PFSK-1 (cell line): ENCODE data around the gene LIF.

Experiments
- FOXP2 ChIP-seq: optimal IDR thresholded peaks from 2 replicates; pipeline ENCODE3; 2011; ENCODE audit warnings: borderline replicate concordance, control low read depth, inconsistent platforms; ENCODE audit not compliant: insufficient read depth; ENCODE audit errors: extremely low read length, extremely low read depth
- POLR2AphosphoS5 ChIP-seq: IDR thresholded peaks from 2 replicates; pipeline ENCODE4 v1.6.1; 2012; ENCODE audit warnings: low read depth, mild to moderate bottlenecking, control low read depth, low read length, moderate library complexity
- REST ChIP-seq, 2 experiments: IDR thresholded peaks; 2 replicates each; pipeline versions ENCODE4 v1.6.1 to v1.8.0; 2011 to 2012; ENCODE audit warnings: low read depth in 2 of 2, low read length in 2 of 2, control low read depth in 1 of 2, inconsistent platforms in 1 of 2, mild to moderate bottlenecking in 1 of 2, moderate library complexity in 1 of 2; ENCODE audit not compliant: insufficient read depth in 1 of 2
- SIN3A ChIP-seq: IDR thresholded peaks from 2 replicates; pipeline ENCODE4 v1.6.1; 2012; ENCODE audit warnings: mild to moderate bottlenecking, low read length, moderate library complexity, borderline replicate concordance; ENCODE audit not compliant: insufficient read depth
- TAF1 ChIP-seq: IDR thresholded peaks from 2 replicates; pipeline ENCODE4 v1.6.1; 2012; ENCODE audit warnings: low read length, control low read depth, borderline replicate concordance; ENCODE audit not compliant: insufficient read depth

The LIF gene

DNA sequence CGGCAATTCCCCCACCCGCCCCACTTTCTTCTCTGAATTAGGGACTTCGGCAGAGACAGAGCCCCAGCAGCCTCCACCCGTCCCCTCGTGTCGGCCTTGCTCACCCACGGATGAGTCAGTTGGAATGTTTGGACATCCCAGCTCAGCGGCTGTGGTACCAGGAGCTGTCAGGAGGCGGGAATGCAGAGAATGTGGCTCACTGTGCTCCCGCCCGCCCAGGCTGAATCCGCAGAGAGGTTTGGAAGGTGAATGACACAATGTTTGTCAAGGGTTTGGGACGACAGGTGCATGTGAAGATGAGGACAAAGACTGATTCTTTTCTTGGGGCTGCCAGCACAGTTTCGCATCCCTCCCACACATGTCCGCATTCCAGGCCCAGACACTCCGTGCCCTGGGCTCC is 39.6 kb downstream of the LIF start:
- no peak for TF ChIP-seq FOXP2

DNA sequence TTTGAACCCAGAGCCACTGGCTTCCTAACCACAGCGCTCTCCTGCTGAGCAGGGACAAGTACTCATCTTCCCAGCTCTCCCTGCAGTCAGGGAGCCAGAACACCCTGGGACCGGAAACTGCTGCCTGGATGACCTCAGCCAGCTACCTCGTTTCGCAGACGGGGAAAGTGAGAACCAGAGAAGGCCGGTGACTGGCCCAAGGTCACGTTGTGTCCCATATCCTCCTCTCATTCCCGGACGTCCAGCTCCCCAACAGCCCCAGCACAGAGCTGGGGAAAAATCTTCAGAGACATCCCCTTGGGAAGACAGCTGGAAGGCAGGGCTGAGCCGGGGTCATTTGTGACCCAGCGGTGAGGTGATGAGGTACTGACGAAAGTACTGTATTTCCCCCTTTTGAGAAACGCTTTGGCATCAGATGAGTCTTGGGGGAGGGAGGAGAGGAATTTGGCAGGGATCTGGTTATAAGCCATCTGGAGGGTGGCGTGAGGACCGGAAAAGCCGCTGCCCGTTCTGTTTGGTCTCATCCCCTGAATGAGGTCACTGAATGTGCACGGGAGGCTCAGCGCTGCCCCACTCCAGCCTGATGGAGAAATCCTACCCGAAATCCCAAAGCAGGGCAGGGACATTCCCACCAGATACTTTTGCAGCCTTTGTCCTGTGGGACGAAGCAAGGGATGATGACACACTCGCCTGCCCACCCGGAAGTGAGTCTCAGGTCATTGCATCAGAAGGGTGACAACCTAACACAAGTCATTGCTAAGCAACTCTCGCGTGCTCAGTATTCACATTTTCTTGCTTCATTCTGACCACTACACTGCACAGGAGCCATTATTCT is 41.1 kb downstream of the LIF start:
- no peak for TF ChIP-seq FOXP2
- TF ChIP-seq POLR2AphosphoS5: no peak
- TF ChIP-seq REST (IDR thresholded peaks at IDR 0.05; ENCODE audit: insufficient read depth in 1 of 2, low read depth in 2 of 2, low read length in 2 of 2): no peak
- TF ChIP-seq SIN3A: no peak
- TF ChIP-seq TAF1: no peak

GRCh38 chr22:30204742-30205111 is 41.8 kb downstream of the LIF start:
- TF ChIP-seq TAF1: no peak
- TF ChIP-seq FOXP2: no peak
- TF ChIP-seq POLR2AphosphoS5: no peak
- no peak for TF ChIP-seq REST (IDR thresholded peaks at IDR 0.05; ENCODE audit: insufficient read depth in 1 of 2, low read depth in 2 of 2, low read length in 2 of 2)
- TF ChIP-seq SIN3A: no peak

DNA sequence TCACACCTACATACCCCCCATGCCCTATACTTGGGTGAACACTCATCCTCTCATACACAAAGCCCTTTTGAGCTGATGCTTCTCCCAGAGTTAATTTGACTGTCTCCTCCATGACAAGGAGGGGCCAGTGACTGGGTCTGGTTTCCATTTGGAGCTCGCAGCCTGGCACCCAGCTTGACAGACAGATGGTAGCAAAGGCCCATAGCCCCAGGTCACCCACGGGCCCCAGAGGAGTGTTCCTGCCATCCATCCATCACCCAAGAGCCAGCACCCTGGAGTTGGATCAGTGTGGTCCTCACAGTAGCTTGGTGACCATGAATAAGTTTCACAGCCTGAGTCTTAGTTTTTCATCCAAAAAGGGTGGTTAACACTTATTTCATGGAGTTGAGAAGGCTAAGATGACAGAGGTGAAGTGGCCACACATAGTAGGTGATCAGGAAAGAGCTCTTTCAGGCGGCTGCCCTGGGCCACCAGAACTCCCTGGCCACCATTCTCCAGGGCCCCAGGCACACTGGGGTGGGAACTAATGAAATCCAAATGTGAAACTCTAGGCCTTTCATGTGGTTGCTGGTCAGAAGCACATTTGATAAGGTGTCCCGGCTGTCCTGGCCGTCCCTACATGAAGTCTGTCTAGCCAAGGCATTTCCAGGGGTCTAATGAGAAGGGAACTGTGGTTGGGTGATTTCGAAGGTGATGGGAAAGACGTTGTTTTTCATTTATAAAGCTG is 42.4 kb downstream of the LIF start:
- TF ChIP-seq REST (IDR thresholded peaks at IDR 0.05; ENCODE audit: insufficient read depth in 1 of 2, low read depth in 2 of 2, low read length in 2 of 2) (no peak), SIN3A (no peak)

- TF ChIP-seq SIN3A (no peak), FOXP2 (no peak), REST (IDR thresholded peaks at IDR 0.05; ENCODE audit: insufficient read depth in 1 of 2, low read depth in 2 of 2, low read length in 2 of 2) (no peak), TAF1 (no peak), POLR2AphosphoS5 (no peak)
Measured at GRCh38 chr22:30202531-30203006, 44.0 kb downstream of the LIF start.
